ENCODE results near the gene CALD1. TPM values are rescaled to one million over a fixed set of nuclear protein-coding genes. Genes with fewer than 3 reads are reported as not detected.

Gene CALD1, protein sequence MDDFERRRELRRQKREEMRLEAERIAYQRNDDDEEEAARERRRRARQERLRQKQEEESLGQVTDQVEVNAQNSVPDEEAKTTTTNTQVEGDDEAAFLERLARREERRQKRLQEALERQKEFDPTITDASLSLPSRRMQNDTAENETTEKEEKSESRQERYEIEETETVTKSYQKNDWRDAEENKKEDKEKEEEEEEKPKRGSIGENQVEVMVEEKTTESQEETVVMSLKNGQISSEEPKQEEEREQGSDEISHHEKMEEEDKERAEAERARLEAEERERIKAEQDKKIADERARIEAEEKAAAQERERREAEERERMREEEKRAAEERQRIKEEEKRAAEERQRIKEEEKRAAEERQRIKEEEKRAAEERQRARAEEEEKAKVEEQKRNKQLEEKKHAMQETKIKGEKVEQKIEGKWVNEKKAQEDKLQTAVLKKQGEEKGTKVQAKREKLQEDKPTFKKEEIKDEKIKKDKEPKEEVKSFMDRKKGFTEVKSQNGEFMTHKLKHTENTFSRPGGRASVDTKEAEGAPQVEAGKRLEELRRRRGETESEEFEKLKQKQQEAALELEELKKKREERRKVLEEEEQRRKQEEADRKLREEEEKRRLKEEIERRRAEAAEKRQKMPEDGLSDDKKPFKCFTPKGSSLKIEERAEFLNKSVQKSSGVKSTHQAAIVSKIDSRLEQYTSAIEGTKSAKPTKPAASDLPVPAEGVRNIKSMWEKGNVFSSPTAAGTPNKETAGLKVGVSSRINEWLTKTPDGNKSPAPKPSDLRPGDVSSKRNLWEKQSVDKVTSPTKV
- total RNA-seq (2022; extraction: Qiagen RNA extraction) = 153 to 255 TPM (median 221 TPM) in 5 replicates

DNA sequence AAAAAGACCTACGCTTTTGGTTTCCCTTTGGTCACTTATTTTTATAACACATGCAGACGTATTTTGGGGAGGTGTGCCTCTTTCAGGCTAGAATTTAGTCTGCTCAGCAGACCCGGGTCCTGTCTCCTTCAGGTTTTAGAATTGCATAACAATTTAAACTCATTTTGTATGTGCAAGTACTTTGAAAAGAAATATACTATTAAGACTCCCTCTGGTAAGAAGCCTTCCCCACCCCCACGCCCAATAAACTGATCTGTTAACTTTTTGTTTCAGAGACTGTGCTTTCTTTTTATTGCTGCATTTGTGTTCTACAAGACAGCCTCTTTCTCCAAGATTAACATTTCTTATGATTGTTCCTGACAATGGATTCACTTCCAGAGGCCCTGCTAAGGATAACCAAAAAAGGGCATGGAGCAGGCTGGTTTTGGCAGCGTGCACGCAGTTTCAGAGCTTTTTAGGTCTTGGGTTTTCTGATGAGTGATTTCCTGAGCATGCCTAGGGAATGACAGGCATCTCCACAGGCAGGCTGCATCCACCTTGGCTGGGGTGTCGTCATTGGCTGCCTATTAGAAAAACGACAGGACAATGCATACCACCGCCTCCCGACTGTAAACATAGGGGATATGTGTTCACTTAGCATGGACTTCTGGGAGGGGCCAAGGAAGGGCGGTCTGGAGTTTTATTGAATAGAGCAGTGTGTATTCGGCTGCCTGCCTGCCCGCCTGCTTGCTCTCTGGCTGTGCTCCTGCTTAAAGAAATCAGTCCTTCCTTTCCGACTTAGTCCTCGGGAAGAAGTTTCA is at the start of gene CALD1:
CALD1 (plus strand) TSS at position 694 of the 800 bp plus-strand sequence. CDS start 88,100 bp downstream, outside the sequence.

GRCh38 chr7:134986363-134987251 is 207.2 kb downstream of the CALD1 start, which contains the start of gene AGBL3:
AGBL3 (plus strand) TSS chr7:134986508; CDS start chr7:134987934, 1,426 bp downstream.

Other genes with a start within 250 kb of the CALD1 start
- 32.2 to 43.4 TPM (median 40.3 TPM) in 5 replicates for gene AKR1B15, start 230.5 kb upstream of the CALD1 start, total RNA-seq (2022; extraction: Qiagen RNA extraction)
- 17.2 to 23.5 TPM (median 18.8 TPM) in 5 replicates for gene BPGM, start 132.8 kb upstream of the CALD1 start, total RNA-seq (2022; extraction: Qiagen RNA extraction)
- 0.56 to 1.1 TPM (median 1.1 TPM) in 5 replicates for gene AGBL3, start 206.9 kb downstream of the CALD1 start, total RNA-seq (2022; extraction: Qiagen RNA extraction)

Measured in A549 treated with dexamethasone at 1 μM for 4 hours (cell line).